Natural killer cell treated with Interleukin-12 subunit alpha and Interleukin-12 subunit beta and Interleukin-15 and Interleukin-18, amount 100 ng/mL, for 72 hours (primary cell): ENCODE results near the gene USP17L11. TPM values are rescaled to one million over a fixed set of nuclear protein-coding genes. Genes with fewer than 3 reads are reported as not detected.
"Not testable (repeated sequence)": the region's sequence is repeated elsewhere in the genome, so short reads cannot be mapped to it uniquely, and the experiment has no call there.

Source experiments
- ATAC-seq, 2 donors: fragments of 150-1000 bp; cut with Tn5 transposase in 1 of 2; sonication (Bioruptor Pico), chemical (Tn5 transposase) in 1 of 2; 2 replicates each; pipeline ENCODE4 v1.10.0; 2021
- DNase-seq: peaks from one replicate; pipeline ENCODE4 v3.0.0; 2022; ENCODE audit warnings: low spot score
- H3K27ac Mint-ChIP-seq, 2 donors: 1 replicate in 1 of 2; 2 replicates in 1 of 2; pipeline ENCODE4 v1.8.0; 2022; ENCODE audit warnings: mixed read lengths in 2 of 2, mild to moderate bottlenecking in 1 of 2, moderate library complexity in 1 of 2
- H3K27me3 Mint-ChIP-seq, 2 donors: 1 replicate in 1 of 2; 2 replicates in 1 of 2; pipeline ENCODE4 v1.8.0; 2022; ENCODE audit warnings: mixed read lengths in 2 of 2
- H3K36me3 Mint-ChIP-seq: one replicate; pipeline ENCODE4 v1.8.0; 2022; ENCODE audit warnings: mixed read lengths
- H3K4me1 Mint-ChIP-seq, 2 donors: 1 replicate in 1 of 2; 2 replicates in 1 of 2; pipeline ENCODE4 v1.8.0; 2022; ENCODE audit warnings: low read depth in 2 of 2, mixed read lengths in 2 of 2, mild to moderate bottlenecking in 1 of 2
- H3K4me3 Mint-ChIP-seq: one replicate; pipeline ENCODE4 v1.8.0; 2022; ENCODE audit warnings: mixed read lengths
- H3K9me3 Mint-ChIP-seq: 2 replicates; pipeline ENCODE4 v1.8.0; 2022; ENCODE audit warnings: mixed read lengths
- total RNA-seq, 2 donors: library from RNA; stranded (reverse); gene quantifications; one replicate each; pipeline ENCODE4 v1.2.3, GENCODE V29; 2022

The USP17L11 gene, protein sequence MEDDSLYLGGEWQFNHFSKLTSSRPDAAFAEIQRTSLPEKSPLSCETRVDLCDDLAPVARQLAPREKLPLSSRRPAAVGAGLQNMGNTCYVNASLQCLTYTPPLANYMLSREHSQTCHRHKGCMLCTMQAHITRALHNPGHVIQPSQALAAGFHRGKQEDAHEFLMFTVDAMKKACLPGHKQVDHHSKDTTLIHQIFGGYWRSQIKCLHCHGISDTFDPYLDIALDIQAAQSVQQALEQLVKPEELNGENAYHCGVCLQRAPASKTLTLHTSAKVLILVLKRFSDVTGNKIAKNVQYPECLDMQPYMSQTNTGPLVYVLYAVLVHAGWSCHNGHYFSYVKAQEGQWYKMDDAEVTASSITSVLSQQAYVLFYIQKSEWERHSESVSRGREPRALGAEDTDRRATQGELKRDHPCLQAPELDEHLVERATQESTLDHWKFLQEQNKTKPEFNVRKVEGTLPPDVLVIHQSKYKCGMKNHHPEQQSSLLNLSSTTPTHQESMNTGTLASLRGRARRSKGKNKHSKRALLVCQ
- not detected for total RNA-seq

DNA sequence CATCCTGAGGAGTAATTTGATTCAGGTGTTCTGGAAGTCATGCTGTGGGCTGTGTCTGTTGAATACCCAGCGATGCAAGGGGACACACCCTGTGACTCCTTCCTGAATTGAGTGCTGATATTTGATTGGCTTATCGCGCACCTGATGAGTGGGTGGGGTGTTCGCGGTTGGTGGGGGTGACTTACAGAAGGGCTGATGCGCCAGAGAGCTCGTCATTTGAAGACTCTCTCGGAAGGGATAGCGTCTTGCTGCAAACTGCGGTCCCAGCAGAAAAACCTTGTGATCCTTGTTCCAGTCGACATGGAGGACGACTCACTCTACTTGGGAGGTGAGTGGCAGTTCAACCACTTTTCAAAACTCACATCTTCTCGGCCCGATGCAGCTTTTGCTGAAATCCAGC, at the start of gene USP17L11:
USP17L11 (plus strand) TSS at position 301 of the 400 bp plus-strand sequence; CDS start at position 301, 0 bp downstream.
- ATAC-seq, H3K27me3 Mint-ChIP-seq, H3K27ac Mint-ChIP-seq, H3K9me3 Mint-ChIP-seq, H3K36me3 Mint-ChIP-seq, H3K4me3 Mint-ChIP-seq, DNase-seq, H3K4me1 Mint-ChIP-seq: not testable (repeated sequence)

DNA sequence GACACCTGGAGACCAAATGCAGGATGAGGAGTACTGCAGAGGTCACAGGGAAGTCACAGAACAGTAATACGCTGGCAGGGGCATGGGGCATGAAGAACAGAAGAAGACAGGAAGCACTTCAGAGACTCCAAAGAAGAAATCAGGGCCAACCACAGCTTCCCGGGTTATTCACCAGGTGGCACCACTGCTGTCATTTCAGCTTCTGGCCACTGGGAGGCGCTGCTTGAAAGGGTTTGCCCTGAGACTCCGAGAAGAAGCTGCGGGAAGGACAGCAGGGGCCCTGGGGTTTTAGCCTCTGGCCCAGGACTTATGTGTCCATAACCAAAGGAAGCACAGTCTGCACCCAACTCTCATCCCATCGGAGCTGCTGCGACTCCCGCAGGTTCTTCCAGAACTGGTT, 49.2 kb upstream of the USP17L11 start:
- H3K36me3 Mint-ChIP-seq, DNase-seq, H3K27me3 Mint-ChIP-seq, H3K4me3 Mint-ChIP-seq, H3K9me3 Mint-ChIP-seq, H3K27ac Mint-ChIP-seq, H3K4me1 Mint-ChIP-seq, ATAC-seq: not testable (repeated sequence)

- H3K4me3 Mint-ChIP-seq, H3K9me3 Mint-ChIP-seq, ATAC-seq: not testable (repeated sequence)
Measured at GRCh38 chr4:9169791-9170459, 45.3 kb upstream of the USP17L11 start, which contains the start of gene FAM90A26. TSS of gene FAM90A26 (plus strand) at chr4:9170409. CDS start at chr4:9173173, 2,764 bp downstream.

DNA sequence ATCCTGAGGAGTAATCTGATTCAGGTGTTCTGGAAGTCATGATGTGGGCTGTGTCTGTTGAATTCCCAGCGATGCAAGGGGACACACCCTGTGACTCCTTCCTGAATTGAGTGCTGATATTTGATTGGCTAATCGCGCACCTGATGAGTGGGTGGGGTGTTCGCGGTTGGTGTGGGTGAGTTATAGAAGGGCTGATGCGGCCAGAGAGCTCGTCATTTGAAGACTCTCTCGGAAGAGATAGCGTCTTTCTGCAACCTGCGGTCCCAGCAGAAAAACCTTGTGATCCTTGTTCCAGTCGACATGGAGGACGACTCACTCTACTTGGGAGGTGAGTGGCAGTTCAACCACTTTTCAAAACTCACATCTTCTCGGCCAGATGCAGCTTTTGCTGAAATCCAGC, 4.8 kb upstream of the USP17L11 start, which contains the start of gene USP17L10:
USP17L10 (plus strand) TSS at position 301 of the 400 bp plus-strand sequence; CDS start at position 301, 0 bp downstream.
- H3K9me3 Mint-ChIP-seq, H3K27me3 Mint-ChIP-seq, DNase-seq, H3K27ac Mint-ChIP-seq, H3K4me1 Mint-ChIP-seq, H3K36me3 Mint-ChIP-seq, ATAC-seq, H3K4me3 Mint-ChIP-seq: not testable (repeated sequence)

More at GRCh38 chr4:9169791-9170459, 45.3 kb upstream of the USP17L11 start, which contains the start of gene FAM90A26:
- DNase-seq, H3K27ac Mint-ChIP-seq, H3K36me3 Mint-ChIP-seq, H3K27me3 Mint-ChIP-seq, H3K4me1 Mint-ChIP-seq: not testable (repeated sequence)

DNA sequence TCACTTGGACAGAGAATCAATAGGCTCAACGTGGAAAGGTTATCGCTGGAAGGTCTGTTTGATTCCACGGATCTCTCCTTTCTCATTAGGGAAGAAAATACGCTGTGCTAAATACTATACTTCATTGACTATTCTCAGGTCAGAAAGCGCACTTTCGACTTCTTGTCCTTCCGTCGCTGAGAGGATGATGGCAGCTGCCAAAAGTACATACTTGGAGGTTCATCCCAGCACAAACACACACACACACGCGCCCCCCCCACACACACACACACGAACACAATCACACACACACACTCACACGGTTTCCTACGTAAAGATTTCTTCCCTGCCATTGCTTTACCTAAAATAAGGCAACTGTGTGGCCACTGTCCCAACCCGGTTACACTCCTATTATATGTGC, 504 bp upstream of the USP17L11 start:
- DNase-seq, H3K27me3 Mint-ChIP-seq, H3K9me3 Mint-ChIP-seq, H3K4me1 Mint-ChIP-seq, H3K36me3 Mint-ChIP-seq, ATAC-seq, H3K4me3 Mint-ChIP-seq, H3K27ac Mint-ChIP-seq: not testable (repeated sequence)

- not testable (repeated sequence) for H3K4me3 Mint-ChIP-seq, H3K36me3 Mint-ChIP-seq, ATAC-seq, H3K4me1 Mint-ChIP-seq, H3K27me3 Mint-ChIP-seq, DNase-seq, H3K27ac Mint-ChIP-seq, H3K9me3 Mint-ChIP-seq
Measured at GRCh38 chr4:9219852-9220251, 4.6 kb downstream of the USP17L11 start, which contains the start of gene USP17L12. TSS of gene USP17L12 (plus strand) at chr4:9220152. CDS start at chr4:9220152, 0 bp downstream.

- not testable (repeated sequence) for H3K9me3 Mint-ChIP-seq, ATAC-seq, DNase-seq, H3K27me3 Mint-ChIP-seq, H3K27ac Mint-ChIP-seq, H3K4me1 Mint-ChIP-seq, H3K36me3 Mint-ChIP-seq, H3K4me3 Mint-ChIP-seq
Measured at GRCh38 chr4:9224596-9224995, 9.4 kb downstream of the USP17L11 start, which contains the start of gene USP17L13. TSS of gene USP17L13 (plus strand) at chr4:9224896. CDS start at chr4:9224896, 0 bp downstream.

- not testable (repeated sequence) for H3K36me3 Mint-ChIP-seq, H3K4me3 Mint-ChIP-seq, H3K4me1 Mint-ChIP-seq, H3K27ac Mint-ChIP-seq, H3K9me3 Mint-ChIP-seq, DNase-seq, H3K27me3 Mint-ChIP-seq, ATAC-seq
Measured at GRCh38 chr4:9230249-9230648, 15.0 kb downstream of the USP17L11 start.

- not testable (repeated sequence) for H3K36me3 Mint-ChIP-seq, DNase-seq, H3K9me3 Mint-ChIP-seq, H3K4me1 Mint-ChIP-seq, H3K27me3 Mint-ChIP-seq, ATAC-seq, H3K27ac Mint-ChIP-seq, H3K4me3 Mint-ChIP-seq
Measured at GRCh38 chr4:9234085-9234484, 18.9 kb downstream of the USP17L11 start, which contains the start of gene USP17L15. TSS of gene USP17L15 (plus strand) at chr4:9234385. CDS start at chr4:9234385, 0 bp downstream.

GRCh38 chr4:9238461-9238860, 23.3 kb downstream of the USP17L11 start:
- H3K36me3 Mint-ChIP-seq, H3K27me3 Mint-ChIP-seq, H3K9me3 Mint-ChIP-seq, H3K4me1 Mint-ChIP-seq, ATAC-seq, H3K4me3 Mint-ChIP-seq, H3K27ac Mint-ChIP-seq: not testable (repeated sequence)
- peak; percentile 31 for DNase-seq

DNA sequence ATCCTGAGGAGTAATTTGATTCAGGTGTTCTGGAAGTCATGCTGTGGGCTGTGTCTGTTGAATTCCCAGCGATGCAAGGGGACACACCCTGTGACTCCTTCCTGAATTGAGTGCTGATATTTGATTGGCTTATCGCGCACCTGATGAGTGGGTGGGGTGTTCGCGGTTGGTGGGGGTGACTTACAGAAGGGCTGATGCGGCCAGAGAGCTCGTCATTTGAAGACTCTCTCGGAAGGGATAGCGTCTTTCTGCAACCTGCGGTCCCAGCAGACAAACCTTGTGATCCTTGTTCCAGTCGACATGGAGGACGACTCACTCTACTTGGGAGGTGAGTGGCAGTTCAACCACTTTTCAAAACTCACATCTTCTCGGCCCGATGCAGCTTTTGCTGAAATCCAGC, 28.4 kb downstream of the USP17L11 start, which contains the start of gene USP17L17:
USP17L17 (plus strand) TSS at position 301 of the 400 bp plus-strand sequence; CDS start at position 301, 0 bp downstream.
- not testable (repeated sequence) for DNase-seq, H3K4me3 Mint-ChIP-seq, H3K27me3 Mint-ChIP-seq, H3K36me3 Mint-ChIP-seq, H3K9me3 Mint-ChIP-seq, H3K4me1 Mint-ChIP-seq, ATAC-seq, H3K27ac Mint-ChIP-seq

DNA sequence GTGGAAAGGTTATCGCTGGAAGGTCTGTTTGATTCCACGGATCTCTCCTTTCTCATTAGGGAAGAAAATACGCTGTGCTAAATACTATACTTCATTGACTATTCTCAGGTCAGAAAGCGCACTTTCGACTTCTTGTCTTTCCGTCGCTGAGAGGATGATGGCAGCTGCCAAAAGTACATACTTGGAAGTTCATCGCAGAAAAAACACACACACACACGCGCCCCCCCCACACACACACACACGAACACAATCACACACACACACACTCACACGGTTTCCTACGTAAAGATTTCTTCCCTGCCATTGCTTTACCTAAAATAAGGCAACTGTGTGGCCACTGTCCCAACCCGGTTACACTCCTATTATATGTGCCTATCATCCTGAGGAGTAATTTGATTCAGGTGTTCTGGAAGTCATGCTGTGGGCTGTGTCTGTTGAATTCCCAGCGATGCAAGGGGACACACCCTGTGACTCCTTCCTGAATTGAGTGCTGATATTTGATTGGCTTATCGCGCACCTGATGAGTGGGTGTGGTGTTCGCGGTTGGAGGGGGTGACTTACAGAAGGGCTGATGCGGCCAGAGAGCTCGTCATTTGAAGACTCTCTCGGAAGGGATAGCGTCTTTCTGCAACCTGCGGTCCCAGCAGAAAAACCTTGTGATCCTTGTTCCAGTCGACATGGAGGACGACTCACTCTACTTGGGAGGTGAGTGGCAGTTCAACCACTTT, 32.9 kb downstream of the USP17L11 start, which contains the start of gene USP17L18:
USP17L18 (plus strand) TSS at position 678 of the 728 bp plus-strand sequence; CDS start at position 678, 0 bp downstream.
- DNase-seq, result peak; percentile 44
- H3K27me3 Mint-ChIP-seq, H3K4me3 Mint-ChIP-seq, H3K27ac Mint-ChIP-seq, H3K4me1 Mint-ChIP-seq, H3K9me3 Mint-ChIP-seq, H3K36me3 Mint-ChIP-seq, ATAC-seq: not testable (repeated sequence)

DNA sequence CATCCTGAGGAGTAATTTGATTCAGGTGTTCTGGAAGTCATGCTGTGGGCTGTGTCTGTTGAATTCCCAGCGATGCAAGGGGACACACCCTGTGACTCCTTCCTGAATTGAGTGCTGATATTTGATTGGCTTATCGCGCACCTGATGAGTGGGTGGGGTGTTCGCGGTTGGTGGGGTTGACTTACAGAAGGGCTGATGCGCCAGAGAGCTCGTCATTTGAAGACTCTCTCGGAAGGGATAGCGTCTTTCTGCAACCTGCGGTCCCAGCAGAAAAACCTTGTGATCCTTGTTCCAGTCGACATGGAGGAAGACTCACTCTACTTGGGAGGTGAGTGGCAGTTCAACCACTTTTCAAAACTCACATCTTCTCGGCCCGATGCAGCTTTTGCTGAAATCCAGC, 37.9 kb downstream of the USP17L11 start, which contains the start of gene USP17L19:
USP17L19 (plus strand) TSS at position 301 of the 400 bp plus-strand sequence; CDS start at position 301, 0 bp downstream.
- ATAC-seq, result not testable (repeated sequence)

More for the DNA sequence above, 37.9 kb downstream of the USP17L11 start, which contains the start of gene USP17L19:
- not testable (repeated sequence) for H3K27me3 Mint-ChIP-seq, H3K4me1 Mint-ChIP-seq, H3K27ac Mint-ChIP-seq, H3K9me3 Mint-ChIP-seq, DNase-seq, H3K36me3 Mint-ChIP-seq, H3K4me3 Mint-ChIP-seq
